Common myeloid progenitor, CD34-positive (primary cell): ENCODE measurements around the gene PLD4.

Experiments used
- CTCF ChIA-PET: fragments of 350-600 bp; sonication (Branson Sonifier 250); formaldehyde crosslinking; loops from one replicate; lab custom pipeline; 2021; ENCODE audit warnings: antibody characterized with exemption; lab: Charles Lee
- POLR2A ChIA-PET: fragments of 350-600 bp; sonication (Branson Sonifier 250); formaldehyde crosslinking; loops from one replicate; lab custom pipeline; 2021; ENCODE audit warnings: antibody characterized with exemption; lab: Charles Lee
- DNase-seq, 3 donors: peaks; one replicate each; pipeline versions ENCODE4 v3.0.0 to v3.0.0-alpha.2; 2013
- H3K27ac ChIP-seq, 2 experiments: 1 replicate in 1 of 2; 2 replicates in 1 of 2; pipeline ENCODE4 v1.7.0; 2013; ENCODE audit warnings: inconsistent platforms in 2 of 2, low read length in 2 of 2, mild to moderate bottlenecking in 2 of 2, low read depth in 1 of 2, moderate library complexity in 1 of 2; ENCODE audit not compliant: severe bottlenecking in 2 of 2, insufficient read depth in 1 of 2, poor library complexity in 1 of 2
- H3K27me3 ChIP-seq, 5 experiments: replicated peaks in 2 of 5; 1 replicate in 3 of 5; 2 replicates in 2 of 5; pipeline versions ENCODE4 v1.6.1 to v1.7.0; 2013; ENCODE audit warnings: low read length in 4 of 5, mild to moderate bottlenecking in 2 of 5, moderate library complexity in 2 of 5, inconsistent platforms in 1 of 5; ENCODE audit not compliant: insufficient read depth in 5 of 5, control insufficient read depth in 4 of 5
- H3K36me3 ChIP-seq, 4 experiments: 1 replicate in 2 of 4; 2 replicates in 2 of 4; pipeline versions ENCODE4 v1.6.1 to v1.7.0; 2013; ENCODE audit warnings: low read length in 3 of 4, control low read depth in 1 of 4, mild to moderate bottlenecking in 1 of 4; ENCODE audit not compliant: control insufficient read depth in 4 of 4, insufficient read depth in 4 of 4
- H3K4me1 ChIP-seq, 4 experiments: 1 replicate in 3 of 4; 2 replicates in 1 of 4; pipeline versions ENCODE4 v1.6.1 to v1.7.1; 2013; ENCODE audit warnings: low read length in 3 of 4, mild to moderate bottlenecking in 3 of 4, control low read depth in 1 of 4, inconsistent platforms in 1 of 4, moderate library complexity in 1 of 4; ENCODE audit not compliant: control insufficient read depth in 4 of 4, insufficient read depth in 4 of 4; ENCODE audit errors: control extremely low read depth in 1 of 4
- H3K4me3 ChIP-seq, 7 experiments: 1 replicate in 4 of 7; 2 replicates in 3 of 7; pipeline versions ENCODE4 v1.5.1 to v1.7.0; 2013; ENCODE audit warnings: mild to moderate bottlenecking in 7 of 7, low read length in 6 of 7, moderate library complexity in 6 of 7, inconsistent platforms in 2 of 7, low read depth in 2 of 7, control low read depth in 1 of 7; ENCODE audit not compliant: insufficient read depth in 4 of 7, control insufficient read depth in 1 of 7; ENCODE audit errors: extremely low read depth in 1 of 7
- H3K9me3 ChIP-seq, 5 experiments: 1 replicate in 4 of 5; 2 replicates in 1 of 5; pipeline versions ENCODE4 v1.6.1 to v1.7.1; 2013; ENCODE audit warnings: low read length in 4 of 5, mild to moderate bottlenecking in 2 of 5, inconsistent platforms in 1 of 5, low read depth in 1 of 5, moderate library complexity in 1 of 5; ENCODE audit not compliant: control insufficient read depth in 4 of 5, insufficient read depth in 2 of 5; ENCODE audit errors: control extremely low read depth in 1 of 5
- WGBS: methylation state at CpG from one replicate; pipeline ENCODE4 v1.1.5; 2013; ENCODE audit not compliant: insufficient coverage; 5-methylcytosine and 5-hydroxymethylcytosine counted together

PLD4 gene

GRCh38 chr14:104970231-104971068 is 45.8 kb downstream of the PLD4 start:
- H3K27me3 ChIP-seq: peaks cover 0 to 21% (median 6%) of the 10 kb centered on the region in 5 experiments
- H3K36me3 ChIP-seq: no peaks in the 10 kb centered on the region
- H3K4me3 ChIP-seq: no peak overlapping the region
- DNase-seq: no peak
- peaks cover 0 to 15% (median 12%) of the 10 kb centered on the region in 4 experiments for H3K4me1 ChIP-seq
- H3K27ac ChIP-seq: no peak overlapping the region
- ChIA-PET CTCF (interaction anchor here (1.1 to 1.6 kb wide), 3 partner anchors 11 to 77 kb away, joined by 3 read pairs; no protein-coding TSS in a partner anchor), POLR2A (no interaction called here)
- 96% methylated on average over 17 of the region's 19 CpGs for WGBS
- no peaks in the 10 kb centered on the region for H3K9me3 ChIP-seq

DNA sequence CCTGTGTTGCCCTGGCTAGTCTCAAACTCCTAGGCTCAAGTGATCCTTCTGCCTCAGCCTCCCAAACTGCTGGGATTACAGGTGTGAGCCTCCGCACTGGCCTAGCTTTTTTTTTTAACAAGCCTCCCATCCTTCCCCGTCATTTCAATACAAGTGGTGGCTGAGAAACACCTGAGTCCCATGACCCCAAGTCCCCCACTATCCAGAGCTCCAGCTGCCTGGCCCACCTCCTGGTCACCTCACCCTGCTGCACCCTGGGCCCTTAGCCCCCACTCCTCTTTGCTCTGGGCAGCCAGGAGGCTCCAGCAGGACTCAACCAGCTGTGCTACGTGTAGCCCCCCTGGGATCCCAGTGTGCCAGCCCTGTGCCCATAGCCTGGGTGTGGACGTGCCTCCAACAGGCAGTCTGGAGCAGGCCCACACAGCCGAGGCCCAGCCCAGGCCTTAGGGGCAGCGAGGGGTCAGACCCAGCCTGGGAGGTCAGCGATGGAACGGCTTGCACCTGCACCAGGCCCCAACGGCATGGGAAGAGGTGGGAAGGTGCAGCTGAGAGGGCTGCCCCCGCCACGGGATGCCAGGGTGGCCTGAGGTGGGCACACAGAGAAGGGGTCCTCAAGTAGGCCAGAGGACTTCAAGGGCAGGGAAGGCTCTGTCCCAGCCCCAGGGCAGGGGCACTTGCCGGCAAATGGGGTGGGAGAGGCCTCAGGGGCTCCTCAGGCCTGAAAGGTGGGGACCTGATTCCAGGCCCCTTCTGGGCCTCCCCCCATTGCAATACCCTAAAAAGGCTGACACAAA is 47.0 kb downstream of the PLD4 start:
- Histone ChIP-seq H3K4me1 (peaks cover 0 to 19% (median 12%) of the 10 kb centered on the region in 4 experiments), H3K27ac (no peak overlapping the region), H3K27me3 (peaks cover 0 to 23% (median 8%) of the 10 kb centered on the region in 5 experiments), H3K36me3 (no peaks in the 10 kb centered on the region), H3K9me3 (no peaks in the 10 kb centered on the region), H3K4me3 (no peak overlapping the region)
- ChIA-PET CTCF (interaction anchor here (1.1 to 5.8 kb wide), 2 partner anchors 73 to 115 kb away, joined by 3 to 100 read pairs; no protein-coding TSS in a partner anchor), POLR2A (no interaction called here)
- no peak for DNase-seq
- 99% methylated on average over 11 of the region's 12 CpGs for WGBS

DNA sequence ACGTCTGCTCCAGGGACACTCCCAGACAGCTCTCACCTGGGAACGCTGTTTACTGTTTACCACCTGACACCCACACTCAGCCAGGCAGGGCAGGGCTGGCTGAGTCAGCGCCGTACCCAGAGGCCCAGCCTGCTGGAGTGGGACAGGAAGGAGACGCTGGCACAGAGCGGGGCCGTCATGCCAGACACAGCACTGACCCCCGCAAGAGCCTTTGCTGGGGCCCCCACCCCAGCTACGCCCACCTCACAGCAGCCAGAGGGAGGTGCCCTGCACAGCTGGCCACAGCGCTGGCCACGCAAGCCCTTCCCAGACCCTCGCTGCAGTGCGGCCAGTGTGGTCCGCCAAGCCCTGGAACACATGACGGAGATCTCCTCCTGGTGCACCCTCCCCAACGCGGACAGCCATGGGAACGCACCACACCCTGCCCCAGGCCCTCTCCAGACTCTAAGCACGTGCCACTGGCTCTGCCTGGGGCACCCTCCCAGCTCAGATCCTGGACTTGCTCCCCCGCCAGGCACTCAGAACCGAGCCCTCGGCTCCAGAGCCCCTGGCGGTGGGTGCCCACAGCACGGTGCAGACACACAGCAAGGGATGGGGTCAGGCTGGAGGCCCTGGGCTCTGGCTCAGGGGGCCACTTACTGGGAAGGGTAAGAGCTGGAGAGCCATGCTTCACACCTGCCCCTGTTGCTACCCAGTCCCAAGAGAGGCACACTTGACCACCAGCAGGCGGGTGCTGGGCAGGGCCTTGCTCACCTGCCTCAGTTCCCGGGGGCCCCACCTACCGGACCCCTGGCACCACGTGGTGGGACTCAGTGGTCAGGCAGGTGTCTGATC is 47.8 kb downstream of the PLD4 start:
- CTCF ChIA-PET: interaction anchor here (0.6 to 5.8 kb wide), 9 partner anchors 7 to 207 kb away, joined by 3 to 100 read pairs (median 6); no protein-coding TSS in a partner anchor
- DNase-seq: no peak
- Histone ChIP-seq H3K4me1 (peaks cover 0 to 19% (median 12%) of the 10 kb centered on the region in 4 experiments), H3K27ac (no peak overlapping the region), H3K4me3 (no peak overlapping the region), H3K36me3 (no peaks in the 10 kb centered on the region), H3K27me3 (peaks cover 0 to 23% (median 12%) of the 10 kb centered on the region in 5 experiments), H3K9me3 (no peaks in the 10 kb centered on the region)
- 92% methylated on average over 25 of the region's 28 CpGs for WGBS
- POLR2A ChIA-PET: interaction anchor here (0.6 kb wide), 1 partner anchor 63 kb away, joined by 3 read pairs; no protein-coding TSS in a partner anchor

- 95% methylated on average over 12 of the region's 12 CpGs for WGBS
- Histone ChIP-seq H3K4me3 (no peak overlapping the region), H3K27ac (no peak overlapping the region), H3K27me3 (peaks cover 0 to 25% (median 12%) of the 10 kb centered on the region in 5 experiments), H3K9me3 (no peaks in the 10 kb centered on the region), H3K4me1 (peaks cover 0 to 19% (median 12%) of the 10 kb centered on the region in 4 experiments), H3K36me3 (no peaks in the 10 kb centered on the region)
- no peak for DNase-seq
- POLR2A ChIA-PET: no interaction called here
- CTCF ChIA-PET: interaction anchor here (0.8 to 5.8 kb wide), 10 partner anchors 8 to 117 kb away, joined by 3 to 100 read pairs (median 8); no protein-coding TSS in a partner anchor
These were observed 48.4 kb downstream of the PLD4 start for GRCh38 chr14:104973135-104973384.

DNA sequence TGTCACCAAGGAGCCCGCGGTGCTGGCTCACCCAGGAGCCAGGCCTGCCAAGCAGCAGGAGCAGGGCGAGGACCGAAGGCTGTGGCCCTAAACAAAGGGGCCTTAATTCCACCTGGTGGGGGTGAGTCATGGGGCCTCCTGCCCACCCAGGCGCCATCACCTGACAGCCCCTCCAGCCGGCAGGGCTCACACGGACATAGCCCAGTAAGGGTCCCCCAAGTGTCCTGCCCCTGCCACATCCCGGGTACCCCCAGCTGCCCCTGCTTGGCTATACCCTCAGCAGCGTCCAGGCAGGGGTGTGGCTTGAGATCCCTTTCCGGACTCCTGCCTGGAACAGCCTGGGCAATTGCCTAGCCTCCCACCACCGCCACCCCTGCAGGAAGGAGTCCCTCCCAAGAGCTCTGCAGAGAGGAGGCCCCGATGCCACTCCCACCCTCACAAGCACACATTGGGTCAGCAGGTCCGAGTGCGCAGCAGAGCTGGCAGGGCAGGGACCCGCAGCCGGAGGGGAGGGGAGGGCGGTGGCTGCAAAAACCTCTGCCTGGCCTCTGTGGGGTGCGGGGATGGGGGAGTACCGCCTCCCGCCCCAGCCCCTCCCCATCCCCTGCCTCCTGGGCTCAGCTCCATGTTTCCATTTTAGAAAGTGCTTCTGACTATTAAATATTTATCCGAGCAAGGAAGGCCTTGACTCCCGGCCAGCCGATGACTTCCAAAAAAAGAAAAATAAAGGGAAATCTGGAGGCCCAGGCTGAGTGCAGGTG is 48.9 kb downstream of the PLD4 start:
- no peak overlapping the region for H3K27ac ChIP-seq
- DNase-seq: no peak
- peaks cover 0 to 21% (median 12%) of the 10 kb centered on the region in 5 experiments for H3K27me3 ChIP-seq
- no peaks in the 10 kb centered on the region for H3K36me3 ChIP-seq
- POLR2A ChIA-PET: no interaction called here
- peaks cover 0 to 15% (median 11%) of the 10 kb centered on the region in 4 experiments for H3K4me1 ChIP-seq
- no peak overlapping the region for H3K4me3 ChIP-seq
- CTCF ChIA-PET: interaction anchor here (0.8 to 5.8 kb wide), 14 partner anchors 9 to 116 kb away, joined by 3 to 100 read pairs (median 7); no protein-coding TSS in a partner anchor
- WGBS: 90% methylated on average over 19 of the region's 23 CpGs
- no peaks in the 10 kb centered on the region for H3K9me3 ChIP-seq

- 97% methylated on average over 13 of the region's 13 CpGs for WGBS
- ChIA-PET CTCF (interaction anchor here (0.9 to 5.8 kb wide), 17 partner anchors 9 to 116 kb away, joined by 3 to 100 read pairs (median 6); partner anchors contain the start of gene CLBA1), POLR2A (no interaction called here)
- H3K4me1 ChIP-seq: peaks cover 0 to 16% (median 13%) of the 10 kb centered on the region in 4 experiments
- H3K36me3 ChIP-seq: no peaks in the 10 kb centered on the region
- no peaks in the 10 kb centered on the region for H3K9me3 ChIP-seq
- H3K4me3 ChIP-seq: no peak overlapping the region
- no peak overlapping the region for H3K27ac ChIP-seq
- H3K27me3 ChIP-seq: peaks cover 0 to 25% (median 12%) of the 10 kb centered on the region in 5 experiments
- DNase-seq: no peak
These were observed 49.5 kb downstream of the PLD4 start for GRCh38 chr14:104974146-104974541.
